ENCODE measurements around the gene CLTC. TPM values are rescaled to one million over a fixed set of nuclear protein-coding genes. Genes with fewer than 3 reads are reported as not detected.

The CLTC gene
- total RNA-seq, 1 experiment from 2014 or later = 212 TPM

- TF ChIP-seq CTCF (IDR thresholded peaks at IDR 0.05; ENCODE audit: unreplicated experiment) = no peak
- H3K27me3 Mint-ChIP-seq (ENCODE audit: unreplicated experiment) = no peaks in the 10 kb centered on the region
- H3K9me3 Mint-ChIP-seq (ENCODE audit: low read depth, unreplicated experiment) = no peaks in the 10 kb centered on the region
- H3K36me3 Mint-ChIP-seq (ENCODE audit: insufficient read depth, unreplicated experiment) = peaks cover 4% of the 10 kb centered on the region
- CTCF ChIA-PET = no interaction called here
- BruUV-seq (replicated peaks) = no TSS peak
- DNase-seq = no peak
- intact Hi-C loops (cut with micrococcal nuclease; ENCODE audit: unreplicated experiment) = no loop called here
- H3K27ac Mint-ChIP-seq (ENCODE audit: unreplicated experiment) = no peak overlapping the region
- no peak overlapping the region for H3K4me3 Mint-ChIP-seq (ENCODE audit: low read depth, unreplicated experiment)
- H3K4me1 Mint-ChIP-seq (ENCODE audit: low read depth, unreplicated experiment) = peaks cover 26% of the 10 kb centered on the region
Observed at GRCh38 chr17:59638553-59638952, 18.9 kb downstream of the CLTC start.

GRCh38 chr17:59641799-59642484 is 22.2 kb downstream of the CLTC start:
- intact Hi-C loops (cut with micrococcal nuclease; ENCODE audit: unreplicated experiment) = loop anchor here (10.0 kb wide), 1 partner anchor 53 kb away; no protein-coding TSS in a partner anchor
- Mint-ChIP-seq H3K9me3 (ENCODE audit: low read depth, unreplicated experiment) (no peaks in the 10 kb centered on the region), H3K27me3 (ENCODE audit: unreplicated experiment) (no peaks in the 10 kb centered on the region), H3K36me3 (ENCODE audit: insufficient read depth, unreplicated experiment) (peaks cover 20% of the 10 kb centered on the region), H3K4me3 (ENCODE audit: low read depth, unreplicated experiment) (peak overlapping the region; percentile 41), H3K4me1 (ENCODE audit: low read depth, unreplicated experiment) (peaks cover 21% of the 10 kb centered on the region), H3K27ac (ENCODE audit: unreplicated experiment) (peak overlapping the region; percentile 38)
- DNase-seq = no peak
- CTCF ChIA-PET = interaction anchor here (1.6 kb wide), 1 partner anchor 23 kb away, joined by 5 read pairs; no protein-coding TSS in a partner anchor
- BruUV-seq (replicated peaks) = no TSS peak
- no peak for TF ChIP-seq CTCF (IDR thresholded peaks at IDR 0.05; ENCODE audit: unreplicated experiment)

GRCh38 chr17:59642565-59642964 is 22.9 kb downstream of the CLTC start:
- no TSS peak for BruUV-seq (replicated peaks)
- Mint-ChIP-seq H3K4me3 (ENCODE audit: low read depth, unreplicated experiment) (peak overlapping the region; percentile 41), H3K27ac (ENCODE audit: unreplicated experiment) (peak overlapping the region; percentile 38), H3K36me3 (ENCODE audit: insufficient read depth, unreplicated experiment) (peaks cover 26% of the 10 kb centered on the region), H3K9me3 (ENCODE audit: low read depth, unreplicated experiment) (no peaks in the 10 kb centered on the region), H3K27me3 (ENCODE audit: unreplicated experiment) (no peaks in the 10 kb centered on the region), H3K4me1 (ENCODE audit: low read depth, unreplicated experiment) (peaks cover 21% of the 10 kb centered on the region)
- intact Hi-C loops (cut with micrococcal nuclease; ENCODE audit: unreplicated experiment) = loop anchor here (10.0 kb wide), 1 partner anchor 52 kb away; no protein-coding TSS in a partner anchor
- TF ChIP-seq CTCF (IDR thresholded peaks at IDR 0.05; ENCODE audit: unreplicated experiment) = no peak
- CTCF ChIA-PET = interaction anchor here (1.0 to 1.6 kb wide), 2 partner anchors 23 to 44 kb away, joined by 4 to 5 read pairs; no protein-coding TSS in a partner anchor
- DNase-seq = no peak

- Mint-ChIP-seq H3K9me3 (ENCODE audit: low read depth, unreplicated experiment) (no peaks in the 10 kb centered on the region), H3K4me3 (ENCODE audit: low read depth, unreplicated experiment) (peak overlapping the region; percentile 41), H3K27me3 (ENCODE audit: unreplicated experiment) (no peaks in the 10 kb centered on the region), H3K4me1 (ENCODE audit: low read depth, unreplicated experiment) (peaks cover 21% of the 10 kb centered on the region), H3K36me3 (ENCODE audit: insufficient read depth, unreplicated experiment) (peaks cover 34% of the 10 kb centered on the region), H3K27ac (ENCODE audit: unreplicated experiment) (peak overlapping the region; percentile 38)
- TF ChIP-seq CTCF (IDR thresholded peaks at IDR 0.05; ENCODE audit: unreplicated experiment) = no peak
- intact Hi-C loops (cut with micrococcal nuclease; ENCODE audit: unreplicated experiment) = loop anchor here (10.0 kb wide), 1 partner anchor 51 kb away; no protein-coding TSS in a partner anchor
- DNase-seq = no peak
- BruUV-seq (replicated peaks) = no TSS peak
- CTCF ChIA-PET = interaction anchor here (0.6 to 1.6 kb wide), 3 partner anchors 24 to 77 kb away, joined by 3 to 5 read pairs (median 4); no protein-coding TSS in a partner anchor
Observed at GRCh38 chr17:59643159-59644140, 23.8 kb downstream of the CLTC start.
